ENCODE results near the gene LYRM4.

The LYRM4 gene

GRCh38 chr6:5279891-5280338 is 19.2 kb upstream of the LYRM4 start:
- DNase-seq: peak; percentile 92

DNA sequence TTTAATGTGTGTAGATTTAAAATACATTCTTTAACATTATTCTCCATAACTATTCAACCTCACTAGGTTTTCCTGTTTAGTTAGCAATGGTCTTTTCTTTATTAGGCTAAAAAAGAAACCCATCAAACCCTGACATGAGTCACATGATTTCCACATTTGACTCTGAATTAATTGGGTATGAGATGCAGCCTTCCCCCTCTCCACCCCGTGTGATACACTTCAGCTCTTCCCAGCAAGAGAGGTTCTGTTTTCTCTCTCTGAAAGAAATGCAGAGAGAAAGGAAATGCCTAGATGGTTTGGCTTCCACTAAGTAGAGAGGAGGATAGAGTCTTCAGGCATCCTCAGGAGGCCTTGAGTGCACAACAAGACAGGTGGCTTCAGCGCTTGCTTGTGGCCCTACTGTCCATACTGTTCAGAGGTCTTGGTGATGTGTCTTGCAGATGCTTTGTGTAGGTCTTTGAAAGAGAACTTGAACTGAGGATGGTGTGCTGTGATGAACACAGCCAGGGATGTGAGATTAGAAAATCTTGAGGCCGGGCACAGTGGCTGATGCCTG is 17.9 kb upstream of the LYRM4 start:
- DNase-seq: peak; percentile 70

GRCh38 chr6:5278047-5278446 is 17.3 kb upstream of the LYRM4 start:
- DNase-seq: no peak

DNA sequence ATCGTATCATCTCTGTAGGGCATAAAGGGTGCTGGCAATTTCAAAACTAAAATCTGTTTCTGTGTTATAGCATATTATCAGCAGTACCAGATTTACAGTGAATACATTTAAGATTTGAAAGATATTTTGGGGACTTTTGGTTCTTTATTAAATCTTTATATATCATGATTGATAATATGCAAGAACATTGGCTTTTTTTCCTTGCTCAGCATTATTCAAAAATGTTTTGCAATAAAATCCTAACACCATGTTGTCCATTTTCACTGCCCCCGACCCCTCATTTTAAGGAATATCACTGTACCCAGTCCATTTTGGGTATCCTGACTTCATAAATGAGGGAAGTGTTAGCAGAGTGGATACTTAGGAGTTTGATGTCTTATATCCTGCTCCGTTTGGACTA is 16.8 kb upstream of the LYRM4 start:
- DNase-seq: no peak

DNA sequence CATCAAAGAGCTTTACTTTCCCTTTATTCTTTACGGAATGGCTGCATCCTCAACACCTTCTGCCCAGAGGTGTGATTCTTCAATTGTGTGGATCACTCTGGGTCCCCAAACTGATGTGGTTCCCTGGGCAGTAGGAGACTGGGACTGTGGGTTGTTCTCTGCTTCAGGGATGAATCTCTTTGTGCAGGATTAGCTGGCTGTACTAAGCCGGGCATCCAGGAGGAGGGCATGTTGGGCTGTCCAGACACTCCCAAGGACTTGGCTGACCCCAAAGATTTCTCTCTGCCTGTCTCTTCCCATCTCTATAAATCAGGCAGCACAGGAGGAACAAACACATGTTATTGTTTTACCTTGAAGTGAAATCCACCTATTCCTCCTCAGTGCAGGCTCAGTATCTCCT is 15.8 kb upstream of the LYRM4 start:
- no peak for DNase-seq

GRCh38 chr6:5275497-5275896 is 14.7 kb upstream of the LYRM4 start:
- no peak for DNase-seq

- peak; percentile 49 for DNase-seq
Observed at GRCh38 chr6:5274231-5274630, 13.5 kb upstream of the LYRM4 start.

DNA sequence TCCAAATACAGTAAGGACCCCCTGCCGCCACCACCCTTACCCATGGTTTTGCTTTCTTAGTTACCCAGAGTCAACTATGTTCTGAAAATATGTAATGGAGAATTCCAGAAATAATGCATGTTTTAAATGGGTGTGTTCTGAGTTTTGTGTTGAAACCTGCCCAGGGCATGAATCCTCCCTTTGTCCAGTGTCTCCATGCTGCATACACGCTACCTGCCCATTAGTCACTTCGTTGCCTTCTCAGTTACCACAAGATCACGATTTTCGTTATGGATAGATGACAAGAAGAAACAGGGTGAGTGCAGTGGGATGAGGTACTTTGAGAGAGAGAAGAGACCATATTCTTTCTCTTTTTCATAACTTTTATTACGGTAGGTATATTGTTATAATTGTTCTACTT is 11.2 kb upstream of the LYRM4 start:
- no peak for DNase-seq

GRCh38 chr6:5270093-5270680 is 9.4 kb upstream of the LYRM4 start:
- no peak for DNase-seq

- no peak for DNase-seq
Observed at GRCh38 chr6:5266423-5266822, 5.7 kb upstream of the LYRM4 start.

DNA sequence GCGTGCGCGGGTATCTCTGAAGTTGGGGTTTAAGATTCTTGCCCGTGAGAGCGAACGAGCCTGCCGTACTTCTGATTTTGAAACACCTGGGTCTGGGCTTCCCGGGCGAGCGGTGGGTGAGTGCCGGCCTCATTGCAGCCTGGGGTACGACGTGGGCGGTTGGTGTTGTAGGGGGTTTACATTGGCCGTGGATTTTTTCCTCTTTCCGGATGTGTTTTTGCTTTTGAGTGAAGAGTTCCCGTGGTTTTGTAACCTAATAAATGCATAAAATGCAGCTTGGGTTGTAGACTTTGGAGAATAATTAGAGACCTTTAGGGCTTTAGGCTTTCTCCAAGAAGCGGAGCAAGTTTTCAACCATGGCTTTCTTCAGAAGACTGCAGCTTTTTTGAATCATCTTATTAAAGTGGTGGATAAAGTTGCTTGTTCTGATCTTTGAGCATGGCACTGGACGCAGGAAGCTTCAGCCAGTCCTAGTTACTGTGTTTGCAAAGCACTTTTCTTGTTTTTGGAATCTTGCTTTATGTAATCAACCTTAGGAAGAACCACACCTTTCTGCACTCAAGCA is 877 bp upstream of the LYRM4 start:
- DNase-seq: no peak

- peak; percentile 70 for DNase-seq
Observed at GRCh38 chr6:5260111-5260620, 584 bp downstream of the LYRM4 start.

- no peak for DNase-seq
Observed at GRCh38 chr6:5259428-5259827, 1.3 kb downstream of the LYRM4 start.

GRCh38 chr6:5257400-5257799 is 3.4 kb downstream of the LYRM4 start:
- DNase-seq: no peak

DNA sequence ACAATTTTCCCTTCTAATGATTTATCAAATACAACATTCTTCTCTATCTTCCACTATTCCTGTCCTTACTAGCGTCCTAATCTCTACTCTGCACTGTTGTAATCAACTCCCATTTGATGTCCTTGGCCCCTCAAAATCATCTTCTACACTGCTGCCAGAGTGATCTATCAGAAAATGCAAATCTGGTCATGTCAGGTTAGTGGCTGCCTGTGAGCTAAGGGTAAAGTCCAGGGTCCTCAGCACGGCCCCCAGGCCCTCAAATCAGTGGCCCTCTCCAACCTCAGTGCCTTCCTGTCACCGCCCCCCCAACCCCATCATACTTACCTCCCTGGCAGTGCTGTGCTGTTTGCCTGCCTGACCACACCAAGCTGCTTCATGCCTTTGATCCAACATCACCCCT is 3.8 kb downstream of the LYRM4 start:
- no peak for DNase-seq

GRCh38 chr6:5250911-5251310 is 9.8 kb downstream of the LYRM4 start:
- DNase-seq: no peak

GRCh38 chr6:5250451-5250850 is 10.3 kb downstream of the LYRM4 start:
- no peak for DNase-seq

DNA sequence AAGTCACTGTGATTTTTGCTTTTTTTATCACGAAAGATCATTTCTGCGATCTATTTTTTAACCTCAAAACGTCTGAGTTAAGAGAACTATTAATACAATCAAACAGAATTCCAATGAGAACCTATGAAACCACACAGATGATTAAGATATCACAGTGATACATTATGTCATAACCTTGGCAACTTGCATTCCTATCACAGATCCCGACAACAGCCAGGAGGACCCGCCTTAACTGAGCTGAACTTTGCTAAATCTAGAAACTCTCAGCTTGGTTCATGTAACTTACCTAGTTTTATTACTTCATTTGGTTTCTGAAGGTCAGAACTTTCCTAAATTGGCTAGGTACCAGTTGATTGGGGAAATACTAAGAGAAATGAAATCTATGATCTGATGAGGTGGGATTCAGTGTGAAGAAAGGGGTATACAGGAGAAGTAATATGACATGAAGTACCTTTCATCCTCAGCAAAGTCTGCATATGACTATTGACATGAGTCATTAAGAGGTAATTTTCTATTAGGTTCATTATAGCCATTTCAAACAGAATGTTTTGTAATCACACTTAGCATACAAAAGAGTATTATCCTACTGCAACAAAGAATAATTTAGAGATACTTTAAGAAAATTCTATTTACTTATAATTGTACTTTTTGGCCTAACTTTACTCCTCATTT is 11.2 kb downstream of the LYRM4 start:
- no peak for DNase-seq

DNA sequence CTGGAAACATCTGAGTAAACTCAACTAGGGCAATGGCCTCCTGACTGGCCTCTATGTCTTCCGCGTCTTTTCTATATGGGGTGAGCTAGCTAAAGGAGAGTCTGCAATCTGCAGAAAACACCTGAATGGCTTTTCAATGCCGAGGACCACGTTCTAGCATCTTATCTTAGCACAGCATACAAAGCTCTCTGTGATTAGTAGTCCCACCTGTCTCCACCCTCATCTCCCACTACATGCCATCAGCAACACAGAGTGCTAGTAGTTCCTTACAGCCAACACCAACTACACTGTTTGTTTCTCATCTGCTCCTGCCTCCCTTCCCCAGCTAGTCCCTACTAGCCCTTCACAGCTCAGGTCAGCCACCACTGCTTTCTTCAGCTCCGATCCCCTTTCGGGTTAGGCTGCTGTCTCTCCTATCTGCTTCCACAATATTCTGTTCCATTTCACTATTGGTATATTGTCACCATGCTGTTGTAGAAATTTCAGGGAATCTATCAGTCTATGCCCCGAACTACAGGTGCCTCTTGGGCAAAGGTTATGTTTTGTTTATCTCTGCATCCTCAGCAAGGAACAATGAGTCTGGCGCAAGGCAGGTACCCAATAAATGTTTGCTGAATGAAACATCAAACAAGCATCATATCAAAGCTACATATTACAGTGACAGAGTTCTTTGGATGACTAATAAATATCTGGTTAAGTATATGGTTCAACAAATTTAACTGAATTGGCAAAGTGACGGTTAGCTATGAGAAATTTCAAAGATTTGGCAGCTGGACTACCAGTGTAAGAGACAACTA is 12.2 kb downstream of the LYRM4 start:
- no peak for DNase-seq

- no peak for DNase-seq
Observed at GRCh38 chr6:5247201-5247600, 13.5 kb downstream of the LYRM4 start.

DNA sequence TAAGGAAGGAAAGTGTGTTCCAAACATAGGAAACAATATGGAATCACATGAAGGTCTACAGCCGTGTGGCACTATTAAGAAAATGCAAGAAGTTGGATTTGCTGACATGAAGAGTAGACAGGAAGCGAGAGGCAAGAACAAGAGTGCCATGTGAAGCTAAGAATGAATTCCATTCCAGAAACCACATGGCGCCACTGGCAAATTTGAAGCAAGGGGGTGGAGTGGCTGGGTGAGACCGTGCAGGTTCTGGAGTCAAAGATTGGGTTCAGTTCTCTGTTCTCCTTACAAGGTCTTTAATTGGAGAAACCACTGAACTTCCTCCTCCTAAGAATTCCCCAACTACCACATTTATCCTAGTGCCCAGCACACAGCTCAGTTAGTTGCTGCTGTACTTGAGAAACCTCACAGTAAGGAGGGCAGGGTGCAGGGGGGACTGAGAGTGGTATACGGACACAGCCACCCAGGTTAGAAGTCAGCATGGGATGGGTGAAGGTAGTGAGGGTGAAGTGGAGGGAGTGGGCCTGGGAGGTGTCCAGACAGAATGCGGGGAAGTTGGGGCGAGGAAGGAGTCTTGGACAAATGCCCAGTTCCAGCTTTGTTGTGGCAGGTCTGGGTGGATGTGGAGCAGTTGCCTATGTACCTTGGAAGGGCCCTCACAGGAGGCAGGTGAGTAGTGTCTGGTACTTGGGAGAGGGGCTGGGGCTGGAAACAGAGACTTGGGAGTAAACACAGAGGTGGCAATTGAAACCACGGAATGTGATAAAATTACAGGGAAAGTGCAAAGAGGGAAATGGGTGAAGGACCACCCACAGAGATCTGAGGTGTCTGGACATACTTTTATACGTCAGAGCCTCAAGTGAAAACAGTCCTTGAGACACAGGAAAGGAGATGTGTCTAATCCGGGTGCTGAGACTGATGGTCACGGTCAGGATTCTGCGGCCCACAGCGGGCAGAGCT is 14.3 kb downstream of the LYRM4 start:
- no peak for DNase-seq

DNA sequence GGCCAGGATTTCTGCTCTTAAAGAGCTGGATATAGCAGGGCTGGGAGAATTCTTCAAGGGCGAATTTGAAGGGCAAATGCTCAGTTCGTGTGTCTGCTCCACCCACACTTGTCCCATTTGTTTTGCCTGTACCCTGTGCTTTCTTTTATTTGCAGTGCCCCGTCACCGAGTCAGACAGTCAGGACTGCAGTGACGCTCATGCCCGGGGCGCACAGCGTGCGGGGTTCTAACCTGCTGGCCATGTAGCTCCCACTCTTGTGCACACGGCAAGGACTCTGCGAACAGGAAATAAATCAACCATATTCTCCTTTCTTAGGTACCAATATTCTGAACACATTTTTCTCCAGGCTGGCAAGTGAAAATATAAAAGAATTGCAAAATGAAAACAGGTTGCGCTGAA is 17.7 kb downstream of the LYRM4 start:
- no peak for DNase-seq

Data from activated CD4-positive, alpha-beta T cell treated with anti-CD3 and anti-CD28 coated beads, Interleukin-2, amount 50 U/mL, for 16 hours (primary cell).